Midbrain (tissue), 1 donor: ENCODE data around the gene KREMEN1.

Source experiments
- DNase-seq: peaks from one replicate; lab custom pipeline; 2025; lab: John Stamatoyannopoulos, UW

The KREMEN1 gene

GRCh38 chr22:29205594-29206371 lies 132.9 kb downstream of the KREMEN1 start, which contains the start of gene EMID1:
TSS of gene EMID1 (plus strand) at chr22:29205896. CDS start at chr22:29206039, 143 bp downstream.
- no peak for DNase-seq

GRCh38 chr22:29206372-29207242 lies 133.8 kb downstream of the KREMEN1 start:
- no peak for DNase-seq

GRCh38 chr22:29207243-29207550 lies 134.4 kb downstream of the KREMEN1 start:
- DNase-seq = no peak

GRCh38 chr22:29207562-29208501 lies 135.0 kb downstream of the KREMEN1 start:
- DNase-seq = no peak

DNA sequence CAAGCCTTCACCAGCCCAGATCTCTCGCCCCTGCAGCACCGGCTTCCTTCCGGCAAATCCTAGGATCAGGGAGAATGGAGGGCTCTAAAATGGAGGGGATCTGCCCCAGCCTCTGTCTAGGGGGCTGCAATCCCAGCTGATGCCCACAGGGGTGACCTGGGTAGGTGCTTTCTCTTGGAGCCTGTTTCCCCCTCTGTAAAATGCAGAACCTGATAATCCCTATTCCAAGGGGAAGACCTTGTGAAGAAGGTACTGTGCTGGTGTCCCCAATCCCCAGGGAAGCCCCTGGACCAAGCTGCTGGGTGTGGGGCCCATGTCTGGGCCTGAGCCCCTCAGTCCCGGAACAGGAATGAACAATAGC lies 135.6 kb downstream of the KREMEN1 start:
- DNase-seq = no peak

DNA sequence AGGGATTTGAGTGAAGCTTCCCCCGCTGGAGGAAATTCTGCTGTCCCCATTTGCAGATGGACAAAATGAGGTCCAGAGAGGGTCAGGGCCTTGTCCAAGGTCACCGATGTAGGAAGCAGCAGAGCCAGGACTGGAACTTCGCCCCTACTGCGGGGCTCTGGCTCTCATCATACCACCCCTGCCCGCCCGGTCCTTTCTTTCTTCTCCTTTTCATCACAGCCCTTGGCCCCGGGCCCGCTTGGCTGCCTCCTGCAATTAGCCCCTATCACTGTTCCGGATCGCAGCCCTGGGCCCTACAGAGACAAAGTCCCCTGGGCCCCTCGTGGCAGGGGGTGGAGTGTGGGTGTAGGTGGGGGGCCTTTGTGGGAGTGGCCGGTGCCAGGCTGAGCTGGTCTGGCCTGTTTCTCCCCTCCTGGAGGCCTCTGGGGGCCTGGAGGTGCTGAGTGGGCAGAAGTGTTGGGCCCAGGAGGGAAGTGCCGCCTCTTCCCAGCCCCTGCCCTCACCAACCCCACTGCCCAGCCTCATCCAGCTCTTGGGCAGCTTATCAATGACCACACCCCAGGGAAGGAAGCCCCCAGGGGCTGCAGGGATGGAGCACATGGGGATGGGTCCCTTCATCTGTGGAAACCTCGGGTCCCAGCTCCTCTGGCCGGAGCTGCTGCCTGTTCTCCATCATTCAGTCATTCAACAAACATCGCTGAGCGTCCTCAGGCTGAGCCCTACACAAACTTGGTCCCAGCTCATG lies 136.2 kb downstream of the KREMEN1 start:
- no peak for DNase-seq

GRCh38 chr22:29209624-29209929 lies 136.7 kb downstream of the KREMEN1 start:
- no peak for DNase-seq

- DNase-seq = no peak
Measured at GRCh38 chr22:29211066-29211465, 138.2 kb downstream of the KREMEN1 start.

DNA sequence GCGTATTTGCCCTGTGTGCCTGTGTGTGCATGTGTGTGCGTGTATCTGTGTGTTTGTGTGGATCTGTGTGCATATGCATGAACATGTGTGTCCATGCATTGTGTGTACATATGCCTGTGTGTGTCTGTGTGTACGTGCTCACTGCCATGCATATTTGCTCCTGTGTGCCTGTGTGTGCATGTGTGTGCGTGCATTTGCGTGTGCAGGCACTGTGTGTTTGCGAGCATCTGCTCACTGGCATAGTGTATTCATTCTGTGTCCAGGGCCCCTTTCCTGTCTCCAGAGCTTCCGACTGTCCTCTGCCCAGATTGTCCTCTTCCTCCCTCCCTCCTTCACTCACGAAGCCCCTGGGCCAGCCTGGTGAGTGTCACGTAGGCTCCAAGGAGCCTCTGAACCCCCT lies 138.6 kb downstream of the KREMEN1 start:
- no peak for DNase-seq

- DNase-seq = no peak
Measured at GRCh38 chr22:29212743-29213142, 139.9 kb downstream of the KREMEN1 start.

DNA sequence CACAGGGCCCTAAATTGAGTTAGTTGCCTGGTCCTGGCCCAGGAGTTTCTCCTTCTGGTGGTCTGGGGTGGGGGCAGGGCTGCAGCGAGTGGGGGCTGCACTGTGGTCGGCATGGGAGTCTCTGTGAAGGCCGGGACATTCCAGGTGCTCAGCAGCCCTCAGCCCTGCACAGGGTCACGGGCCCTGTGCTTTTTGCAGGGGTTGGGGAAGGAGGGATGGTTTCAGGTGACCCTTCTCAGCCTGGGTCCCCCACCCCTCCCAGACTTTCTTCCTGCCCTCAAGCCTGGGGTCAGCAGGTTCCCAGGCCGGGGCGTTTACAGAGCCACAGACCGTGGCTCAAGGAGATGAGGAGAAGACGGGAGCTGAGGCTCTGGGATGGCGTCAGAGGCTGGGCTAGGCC lies 140.7 kb downstream of the KREMEN1 start:
- no peak for DNase-seq

GRCh38 chr22:29214232-29214631 lies 141.4 kb downstream of the KREMEN1 start:
- no peak for DNase-seq

DNA sequence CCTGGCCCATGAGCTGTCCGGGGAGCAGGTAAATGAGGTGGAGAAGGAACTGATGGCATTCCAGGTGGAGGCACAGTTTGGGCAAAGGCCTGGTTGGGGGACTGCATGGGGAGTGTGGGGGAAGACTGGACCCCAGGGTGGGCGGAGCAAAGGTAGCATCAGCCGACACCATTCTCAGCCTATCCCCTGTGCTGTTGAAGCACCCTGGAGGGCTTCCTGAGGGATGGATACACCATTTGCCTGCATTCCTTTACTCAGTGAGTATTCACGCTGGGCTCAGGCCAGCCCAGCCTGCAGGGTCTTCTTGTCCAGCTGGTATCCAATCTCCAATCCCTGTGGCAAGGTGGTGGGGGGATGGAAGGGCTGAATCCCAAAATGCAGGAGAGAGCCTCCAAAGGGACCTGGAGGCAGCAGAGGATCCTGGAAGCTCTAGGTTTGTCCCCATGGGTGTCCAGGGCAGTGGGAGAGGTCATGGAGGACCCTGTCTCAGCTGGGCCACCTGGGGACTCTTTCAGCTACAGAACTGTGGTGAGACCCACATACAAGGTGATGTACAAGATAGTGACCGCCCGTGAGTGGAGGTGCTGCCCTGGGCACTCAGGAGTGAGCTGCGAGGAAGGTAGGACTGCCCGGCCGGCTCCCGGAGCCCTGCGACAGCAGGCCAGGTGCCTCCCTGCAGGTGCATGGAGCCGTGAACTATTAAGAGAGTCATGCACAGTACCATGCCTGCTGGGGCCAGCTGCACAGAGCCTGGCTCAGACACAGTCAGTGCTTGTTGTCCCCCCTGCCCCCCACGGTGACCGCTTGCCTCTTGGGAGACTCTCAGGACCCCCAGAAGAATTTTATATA lies 142.4 kb downstream of the KREMEN1 start:
- DNase-seq = no peak

DNA sequence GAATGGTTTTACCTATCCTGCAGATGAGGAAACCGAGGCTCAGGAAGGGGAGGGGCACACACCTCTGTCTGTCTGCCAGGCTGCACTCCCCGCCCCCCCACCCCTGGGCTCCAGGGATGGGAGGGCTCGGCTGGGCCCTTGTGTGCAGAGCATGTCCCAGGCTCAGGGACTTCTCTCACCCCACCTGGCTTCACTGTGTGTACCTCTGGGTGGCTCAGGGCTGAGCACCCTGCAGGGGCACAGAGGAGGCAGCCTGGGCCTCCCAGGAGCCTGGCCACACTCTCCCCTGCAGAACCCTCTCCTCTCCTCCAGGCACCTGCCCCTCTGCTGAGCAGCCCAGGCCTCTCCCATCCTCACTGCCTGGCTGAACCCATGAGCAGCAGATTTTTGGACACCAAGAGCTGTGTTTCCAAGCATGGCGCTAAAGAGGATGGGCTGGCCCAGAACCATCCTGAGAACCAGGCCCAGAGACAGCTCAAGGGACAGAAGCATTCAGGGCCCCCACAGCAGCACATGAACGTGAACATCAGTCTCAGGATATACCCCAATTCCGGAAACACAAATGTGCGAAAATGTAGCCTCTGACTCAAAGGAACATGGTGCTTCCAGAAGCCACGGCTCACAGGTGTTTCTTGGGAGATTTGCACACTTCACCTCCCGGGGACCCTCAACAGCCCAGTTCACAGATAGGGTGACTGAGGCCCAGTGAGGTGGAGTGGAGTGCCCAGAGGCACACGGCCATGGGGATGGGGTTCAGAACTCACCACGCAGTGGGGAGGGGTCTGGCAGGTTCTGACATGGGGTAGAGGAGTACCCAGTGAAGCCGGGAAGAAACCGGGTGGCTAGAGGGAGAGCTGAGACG lies 143.4 kb downstream of the KREMEN1 start:
- DNase-seq = no peak

DNA sequence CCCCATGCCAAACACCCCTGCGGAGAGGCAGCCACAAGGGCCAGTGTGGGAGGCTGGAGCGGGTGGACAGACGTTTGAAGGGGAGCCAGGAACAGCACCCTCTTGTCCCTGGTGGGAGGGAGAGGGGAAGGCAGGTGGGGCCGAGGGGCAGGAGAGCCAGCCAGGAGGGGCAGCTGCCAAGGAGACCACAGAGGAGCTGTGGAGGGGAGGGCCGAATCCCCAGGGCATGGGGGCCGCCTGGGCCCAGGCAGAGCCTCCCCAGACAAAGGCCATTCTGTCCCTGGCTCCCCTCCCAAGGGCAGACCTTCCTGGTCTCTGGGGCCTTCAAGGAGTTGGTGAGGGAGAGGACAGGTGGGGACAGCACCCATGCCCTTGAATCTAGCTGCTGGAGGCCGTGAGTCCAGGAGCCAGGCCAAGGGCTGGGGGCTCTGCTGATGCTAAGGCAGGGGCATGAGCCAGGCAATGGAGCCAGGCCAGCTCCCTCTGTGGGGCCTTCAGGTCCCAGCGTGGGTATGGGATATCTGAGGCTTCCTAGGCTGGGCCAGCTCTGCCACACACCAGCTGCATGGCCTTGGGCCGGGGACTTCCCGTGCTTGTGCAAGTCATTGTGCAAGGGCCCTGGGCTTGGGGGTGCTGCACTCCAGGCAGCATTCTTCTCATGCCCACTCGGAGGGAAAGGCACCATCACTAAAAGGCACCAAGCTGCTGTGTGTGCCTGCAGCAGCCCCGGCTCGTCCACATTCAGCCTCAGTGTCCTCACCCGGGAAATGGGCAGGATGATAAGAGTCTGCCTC lies 144.2 kb downstream of the KREMEN1 start:
- DNase-seq = peak; percentile 2
